HS-27A (cell line): Measurements from ENCODE around the gene ZNF526.

ENCODE experiments used
- DNase-seq: peaks from one replicate; pipeline ENCODE4 v3.0.0-alpha.2; 2012; ENCODE audit warnings: low read depth, missing footprints

Gene ZNF526

GRCh38 chr19:42224940-42225717 is 5.0 kb downstream of the ZNF526 start:
- DNase-seq, result no peak

- DNase-seq, result no peak
Measured at GRCh38 chr19:42225718-42226292, 5.7 kb downstream of the ZNF526 start.

GRCh38 chr19:42226886-42227285 is 6.8 kb downstream of the ZNF526 start:
- no peak for DNase-seq

GRCh38 chr19:42228641-42229040 is 8.5 kb downstream of the ZNF526 start:
- no peak for DNase-seq

- no peak for DNase-seq
Measured at GRCh38 chr19:42229301-42229854, 9.3 kb downstream of the ZNF526 start.

GRCh38 chr19:42229855-42230351 is 9.8 kb downstream of the ZNF526 start:
- DNase-seq, result no peak

- no peak for DNase-seq
Measured at GRCh38 chr19:42230571-42230970, 10.5 kb downstream of the ZNF526 start.

- no peak for DNase-seq
Measured at GRCh38 chr19:42232435-42232834, 12.3 kb downstream of the ZNF526 start.

- DNase-seq, result no peak
Measured at GRCh38 chr19:42233106-42233505, 13.0 kb downstream of the ZNF526 start.

- DNase-seq, result no peak
Measured at GRCh38 chr19:42233678-42234292, 13.7 kb downstream of the ZNF526 start.

GRCh38 chr19:42234364-42234763 is 14.3 kb downstream of the ZNF526 start:
- DNase-seq, result no peak

- DNase-seq, result no peak
Measured at GRCh38 chr19:42235181-42235580, 15.1 kb downstream of the ZNF526 start.

GRCh38 chr19:42239544-42240220 is 19.6 kb downstream of the ZNF526 start:
- DNase-seq, result no peak

- no peak for DNase-seq
Measured at GRCh38 chr19:42241279-42241678, 21.2 kb downstream of the ZNF526 start.

GRCh38 chr19:42242069-42242511 is 22.0 kb downstream of the ZNF526 start:
- no peak for DNase-seq

GRCh38 chr19:42242512-42243409 is 22.6 kb downstream of the ZNF526 start, which contains the start of gene GSK3A:
GSK3A (minus strand) TSS chr19:42242602; CDS start chr19:42242465, 137 bp downstream.
- DNase-seq, result peak; percentile 100

- peak; percentile 99 for DNase-seq
Measured at GRCh38 chr19:42244347-42245220, 24.5 kb downstream of the ZNF526 start.

GRCh38 chr19:42245231-42245630 is 25.1 kb downstream of the ZNF526 start:
- DNase-seq, result no peak

- no peak for DNase-seq
Measured at GRCh38 chr19:42246143-42246921, 26.2 kb downstream of the ZNF526 start.
